Mucosa of descending colon (tissue), 3 donors: Measurements from ENCODE around the gene HPS1. TPM values are rescaled to one million over a fixed set of nuclear protein-coding genes. Genes with fewer than 3 reads are reported as not detected.
"Not testable (repeated sequence)": the region's sequence is repeated elsewhere in the genome, so short reads cannot be mapped to it uniquely, and the experiment has no call there.

Source experiments
- ATAC-seq: fragments of 200-7000 bp; cut with Tn5 transposase; one replicate; pipeline ENCODE4 v1.9.1; 2020; ENCODE audit warnings: mild to moderate bottlenecking, moderate library complexity
- DNase-seq, 3 donors: peaks; one replicate each; pipeline ENCODE4 v3.0.0-alpha.2; 2020
- H3K36me3 ChIP-seq: fragments of 200-600 bp; one replicate; pipeline ENCODE4 v1.8.0; 2021; ENCODE audit warnings: low read depth, mild to moderate bottlenecking
- H3K4me1 ChIP-seq: fragments of 200-600 bp; one replicate; pipeline ENCODE4 v1.8.0; 2021; ENCODE audit warnings: low read depth, mild to moderate bottlenecking
- H3K4me3 ChIP-seq: fragments of 200-600 bp; one replicate; pipeline ENCODE4 v1.8.0; 2021; ENCODE audit warnings: mild to moderate bottlenecking
- H3K9me3 ChIP-seq: fragments of 200-600 bp; one replicate; pipeline ENCODE4 v1.8.0; 2021; ENCODE audit warnings: mild to moderate bottlenecking
- CTCF ChIP-seq: fragments of 200-600 bp; IDR thresholded peaks from one replicate; pipeline ENCODE4 v1.8.0; 2022; ENCODE audit warnings: antibody characterized with exemption, mild to moderate bottlenecking
- intact Hi-C, 2 donors: fragments of 100-400 bp; cut with DNase I in 1 of 2; cut with micrococcal nuclease in 1 of 2; formaldehyde crosslinking; loops; one replicate each; pipeline versions ENCODE4 v1.11.0 to v1.11.1; 2022; cut with DNase I, micrococcal nuclease
- total RNA-seq, 3 donors: library from RNA; stranded (reverse); fragmentation: NEBNext Ultra II Directional in 2 of 3; extraction: Animal tissue kit (Norgen Biotek cat#: 25700) in 2 of 3; gene quantifications; one replicate each; pipeline versions ENCODE4 v1.2.1 to v1.2.4, GENCODE V29; 2021 to 2023
- donor health status: DM: no; HTN: no; CAD: no; lungs with moderate emphysema.
- donor health status: DM: no; HTN: no; CAD: no.
- donor health status: DM: no; HTN: yes; CAD: no.

Gene HPS1
- total RNA-seq, 3 donors from 2014 or later: 80.9 to 101 (median 85.4) TPM

GRCh38 chr10:98384531-98385133, 62.1 kb downstream of the HPS1 start:
- Histone ChIP-seq H3K4me1 (no peaks in the 10 kb centered on the region), H3K36me3 (no peaks in the 10 kb centered on the region), H3K4me3 (no peak overlapping the region), H3K9me3 (no peaks in the 10 kb centered on the region)
- intact Hi-C loops: no loop called here
- TF ChIP-seq CTCF: no peak
- no peak for ATAC-seq
- DNase-seq: no peak

- intact Hi-C loops: no loop called here
- ATAC-seq (no peak), DNase-seq (no peak)
- Histone ChIP-seq H3K36me3 (no peaks in the 10 kb centered on the region), H3K4me3 (no peak overlapping the region), H3K9me3 (no peaks in the 10 kb centered on the region), H3K4me1 (no peaks in the 10 kb centered on the region)
- no peak for TF ChIP-seq CTCF
Observed at GRCh38 chr10:98383869-98384268, 62.9 kb downstream of the HPS1 start.

GRCh38 chr10:98383134-98383667, 63.5 kb downstream of the HPS1 start:
- H3K4me1 ChIP-seq, H3K9me3 ChIP-seq, intact Hi-C loops, H3K36me3 ChIP-seq, H3K4me3 ChIP-seq, ATAC-seq, DNase-seq: not testable (repeated sequence)

- intact Hi-C loops: no loop called here
Observed at GRCh38 chr10:98382691-98383101, 64.0 kb downstream of the HPS1 start.

GRCh38 chr10:98380493-98381339, 66.0 kb downstream of the HPS1 start:
- H3K4me1 ChIP-seq: no peaks in the 10 kb centered on the region
- H3K36me3 ChIP-seq: no peaks in the 10 kb centered on the region
- DNase-seq (no peak), ATAC-seq (no peak)
- intact Hi-C loops: no loop called here
- no peaks in the 10 kb centered on the region for H3K9me3 ChIP-seq
- no peak overlapping the region for H3K4me3 ChIP-seq
- TF ChIP-seq CTCF: no peak

More at GRCh38 chr10:98382691-98383101, 64.0 kb downstream of the HPS1 start:
- ATAC-seq (no peak), DNase-seq (no peak)
- Histone ChIP-seq H3K4me1 (no peaks in the 10 kb centered on the region), H3K9me3 (no peaks in the 10 kb centered on the region), H3K36me3 (no peaks in the 10 kb centered on the region), H3K4me3 (no peak overlapping the region)
- TF ChIP-seq CTCF: no peak

- H3K36me3 ChIP-seq: no peaks in the 10 kb centered on the region
- intact Hi-C loops: no loop called here
- H3K4me3 ChIP-seq: no peak overlapping the region
- TF ChIP-seq CTCF: no peak
- H3K9me3 ChIP-seq: no peaks in the 10 kb centered on the region
- no peak for DNase-seq
- no peak for ATAC-seq
- H3K4me1 ChIP-seq: no peaks in the 10 kb centered on the region
Observed at GRCh38 chr10:98378722-98379121, 68.0 kb downstream of the HPS1 start.
